ENCODE results near the gene CCL16.
"Not testable (repeated sequence)": the region's sequence is repeated elsewhere in the genome, so short reads cannot be mapped to it uniquely, and the experiment has no call there.

CCL16 gene

DNA sequence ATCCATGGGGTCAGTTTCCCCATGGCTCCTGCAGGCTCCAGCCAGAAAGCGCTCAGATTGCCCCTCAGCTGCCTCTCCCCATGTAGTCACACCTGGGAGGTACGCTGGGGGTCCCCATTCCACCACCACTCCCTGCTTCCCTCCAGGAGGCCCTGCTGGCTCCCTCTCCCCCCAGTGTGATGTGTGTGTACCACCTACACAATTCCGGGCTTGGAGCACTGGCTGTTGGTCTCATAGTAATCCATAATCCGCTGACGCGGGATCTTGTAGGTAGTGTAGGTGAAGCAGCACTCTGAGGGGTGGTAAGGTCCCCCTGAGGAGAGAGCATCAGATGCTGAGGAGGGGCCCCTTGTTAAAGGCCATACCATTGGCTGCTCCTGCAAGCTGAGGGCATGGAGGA is 2.8 kb upstream of the CCL16 start:
- no peak for DNase-seq (ENCODE audit: low read depth)

DNA sequence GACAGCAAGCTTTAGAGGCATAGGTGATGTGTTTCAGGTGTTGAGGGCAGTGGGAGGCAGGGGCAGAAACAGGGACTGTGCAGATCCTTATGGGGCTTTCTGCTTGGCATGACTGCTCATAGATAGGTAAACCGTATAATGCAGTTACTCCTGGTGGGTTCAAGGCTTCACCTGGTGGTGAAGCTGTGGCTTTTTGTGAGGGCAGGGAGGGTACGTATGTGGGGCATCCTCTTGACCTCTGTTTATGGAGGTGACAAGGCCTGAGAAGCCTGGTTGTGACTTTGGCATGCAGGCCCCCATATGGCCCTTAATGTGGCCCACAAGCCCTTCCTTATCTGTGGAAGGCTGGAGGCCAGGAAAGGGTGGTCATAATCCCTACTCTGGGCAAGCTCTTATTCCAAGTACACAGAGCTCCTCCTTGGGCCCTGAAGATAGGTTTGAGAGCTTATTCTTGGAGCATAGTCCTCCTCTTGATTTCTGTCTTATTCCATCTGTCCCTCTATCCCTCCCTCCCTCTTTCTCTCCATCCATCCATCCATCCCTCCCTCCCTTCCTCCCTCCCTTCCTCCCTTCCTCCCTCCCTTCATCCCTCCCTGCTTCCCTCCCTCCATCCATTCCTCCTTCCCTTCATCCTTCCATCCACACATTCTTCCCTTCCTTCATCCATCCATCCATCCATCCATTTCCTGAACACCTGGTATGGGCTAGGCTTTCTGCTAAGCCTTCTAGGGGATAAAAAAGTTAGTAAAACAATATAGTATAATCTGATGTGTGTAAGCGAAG is 1.3 kb upstream of the CCL16 start:
- no peak for DNase-seq (ENCODE audit: low read depth)

DNA sequence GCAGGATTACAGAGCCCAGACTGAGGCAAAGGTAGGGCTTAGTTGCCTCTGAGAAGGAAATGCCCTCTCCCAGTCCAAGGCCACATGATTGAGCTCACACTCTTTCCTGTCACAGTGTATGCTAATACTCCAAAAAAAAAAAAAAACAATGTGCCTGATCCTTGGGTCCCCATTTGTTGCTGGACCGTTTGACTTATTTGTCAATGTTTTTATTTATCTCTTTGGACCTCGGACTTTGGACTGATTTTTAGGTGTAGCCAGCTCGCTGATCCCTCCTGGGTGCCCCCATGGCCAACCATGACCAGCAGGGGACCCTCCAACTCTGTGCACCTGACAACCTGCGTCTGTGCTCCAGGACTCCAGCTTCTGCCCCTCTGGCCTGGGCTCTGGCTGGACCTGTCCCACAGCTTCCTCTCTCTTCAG is 622 bp upstream of the CCL16 start:
- DNase-seq (ENCODE audit: low read depth) = no peak

DNA sequence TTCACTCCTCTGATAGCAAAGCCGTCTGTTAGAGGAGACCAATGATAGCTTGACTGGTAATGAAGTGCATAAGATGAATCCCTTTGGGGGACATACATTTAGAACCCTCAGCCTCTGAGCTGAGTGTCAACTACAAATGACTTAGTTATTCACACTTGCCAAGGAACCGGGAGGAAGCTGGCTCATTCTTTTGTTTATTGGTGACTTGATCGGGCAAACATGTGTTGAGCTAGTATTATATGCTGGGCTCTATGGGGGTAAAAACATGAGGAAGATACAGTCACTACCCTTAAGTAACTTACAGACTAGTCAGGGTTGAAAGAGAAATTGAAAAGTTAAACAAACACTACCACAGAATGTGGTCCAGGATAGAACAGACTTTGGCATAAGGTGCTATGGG is 3.0 kb downstream of the CCL16 start:
- DNase-seq (ENCODE audit: low read depth) = no peak

DNA sequence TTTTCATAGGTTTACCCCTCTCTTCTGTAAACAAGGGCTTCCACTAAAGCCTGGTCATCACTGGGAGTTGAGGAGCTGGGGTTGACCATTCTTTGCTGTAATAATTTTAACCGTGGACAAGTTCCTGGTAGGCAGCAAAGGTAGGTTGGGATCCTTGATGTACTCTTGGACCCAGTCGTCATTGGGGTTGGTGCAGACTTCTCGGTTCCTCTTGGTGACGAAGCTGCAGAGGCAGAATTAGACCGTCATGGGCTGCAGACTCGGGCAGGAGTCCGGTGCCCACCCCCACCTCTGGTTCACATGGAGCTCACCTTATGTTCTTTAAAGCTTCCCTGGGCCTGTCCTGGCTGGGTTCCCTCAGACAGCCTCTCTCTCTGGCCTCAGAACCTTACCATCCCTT is 3.8 kb downstream of the CCL16 start:
- DNase-seq (ENCODE audit: low read depth) = no peak

DNA sequence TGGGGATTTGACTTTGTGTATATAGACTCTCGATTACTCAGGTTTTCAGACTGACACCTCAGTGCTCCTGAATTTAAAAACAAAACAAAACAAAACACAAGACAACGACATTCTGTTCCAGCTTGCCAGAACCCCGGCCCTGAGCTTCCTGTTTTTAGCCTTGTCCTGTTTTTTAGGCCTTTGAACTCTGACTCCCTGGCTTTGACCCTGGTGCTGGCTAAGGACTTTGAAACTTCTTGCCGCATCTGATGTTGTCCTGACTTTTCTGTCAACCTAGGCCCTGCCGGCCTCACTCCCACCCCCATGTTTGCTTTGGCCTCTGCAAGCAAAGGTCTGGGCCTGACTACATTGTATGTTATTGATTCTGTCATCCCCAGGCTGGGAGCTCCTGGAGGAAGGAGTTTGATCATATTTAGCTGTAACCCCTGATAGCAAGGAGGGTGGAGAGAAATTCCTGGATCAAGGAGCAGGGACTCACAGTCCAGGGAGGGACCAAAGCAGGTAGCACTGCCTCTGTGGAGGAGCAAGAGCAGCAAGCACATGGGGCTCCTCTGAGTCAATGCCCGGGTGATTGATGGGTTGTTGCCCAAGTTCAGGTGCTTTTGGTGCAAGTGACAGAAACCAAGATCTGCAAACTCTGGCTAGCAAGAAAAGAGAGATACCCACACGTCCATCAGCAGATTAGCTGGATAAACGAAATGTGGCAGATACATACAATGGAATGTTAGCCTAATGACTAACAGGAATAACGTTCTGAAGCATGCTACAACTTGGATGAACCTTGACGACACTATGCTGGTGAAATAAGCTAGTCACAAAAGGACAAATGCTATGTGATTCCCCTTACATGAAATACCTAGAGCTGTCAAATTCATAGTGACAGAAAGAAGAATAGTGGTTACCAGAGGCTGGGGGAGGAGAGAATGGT is 7.7 kb downstream of the CCL16 start:
- DNase-seq (ENCODE audit: low read depth) = no peak

DNA sequence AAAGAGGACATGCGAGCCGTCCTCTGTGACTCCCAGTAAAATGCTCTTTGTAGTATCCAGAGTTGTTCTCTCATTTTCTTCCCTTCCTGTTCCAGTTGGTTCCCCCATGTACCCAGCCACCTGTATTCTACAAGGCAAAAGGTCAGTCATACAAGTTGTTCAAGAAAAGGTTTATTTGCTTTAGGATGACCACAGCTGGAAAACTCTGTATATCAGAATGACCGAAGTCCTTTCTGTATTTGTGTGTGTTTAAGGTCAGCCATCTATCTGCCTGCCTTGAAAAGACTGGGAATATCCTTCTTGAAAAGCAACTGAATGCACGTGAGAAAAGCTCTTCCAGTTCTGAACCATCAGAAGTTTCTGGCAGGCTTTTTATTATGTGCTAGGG is 8.4 kb downstream of the CCL16 start:
- no peak for DNase-seq (ENCODE audit: low read depth)

DNA sequence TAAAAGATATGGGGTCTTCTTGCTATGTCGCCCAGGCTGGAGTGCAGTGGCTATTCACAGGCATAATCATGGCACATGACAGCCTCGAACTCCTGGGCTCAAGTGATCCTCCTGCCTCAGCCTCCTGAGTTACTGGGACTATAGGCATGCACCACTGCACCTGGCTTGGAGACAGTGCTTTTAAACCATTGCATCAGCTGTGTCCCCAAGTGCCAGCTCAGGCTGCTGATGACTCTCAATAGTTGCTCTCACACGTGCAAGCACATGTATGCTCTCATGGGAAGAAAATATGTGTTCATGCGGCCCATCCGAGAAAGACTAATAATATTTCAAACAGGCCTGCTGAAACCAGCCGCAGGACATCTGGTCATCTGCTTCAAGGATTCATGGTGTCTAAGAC is 8.8 kb downstream of the CCL16 start:
- no peak for DNase-seq (ENCODE audit: low read depth)

DNA sequence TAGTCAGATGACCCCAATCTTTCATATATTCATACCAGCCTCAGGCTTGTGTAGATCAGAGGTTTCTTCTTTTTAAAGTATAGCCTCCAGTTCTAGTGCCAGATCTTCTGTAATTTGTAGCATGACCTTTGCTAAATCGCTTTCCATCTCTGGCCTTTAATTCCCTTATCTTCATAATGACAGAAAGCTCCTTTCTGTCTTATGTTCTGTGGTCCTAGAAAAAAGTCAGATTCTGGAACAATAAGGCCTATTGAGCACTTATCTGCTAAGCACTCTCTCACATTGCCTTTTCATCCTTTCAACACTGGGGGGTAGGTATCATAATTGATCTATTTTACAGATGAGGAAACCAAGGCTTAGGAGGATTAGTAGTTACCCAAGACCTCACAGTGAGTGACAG is 9.2 kb downstream of the CCL16 start:
- DNase-seq (ENCODE audit: low read depth) = no peak

DNA sequence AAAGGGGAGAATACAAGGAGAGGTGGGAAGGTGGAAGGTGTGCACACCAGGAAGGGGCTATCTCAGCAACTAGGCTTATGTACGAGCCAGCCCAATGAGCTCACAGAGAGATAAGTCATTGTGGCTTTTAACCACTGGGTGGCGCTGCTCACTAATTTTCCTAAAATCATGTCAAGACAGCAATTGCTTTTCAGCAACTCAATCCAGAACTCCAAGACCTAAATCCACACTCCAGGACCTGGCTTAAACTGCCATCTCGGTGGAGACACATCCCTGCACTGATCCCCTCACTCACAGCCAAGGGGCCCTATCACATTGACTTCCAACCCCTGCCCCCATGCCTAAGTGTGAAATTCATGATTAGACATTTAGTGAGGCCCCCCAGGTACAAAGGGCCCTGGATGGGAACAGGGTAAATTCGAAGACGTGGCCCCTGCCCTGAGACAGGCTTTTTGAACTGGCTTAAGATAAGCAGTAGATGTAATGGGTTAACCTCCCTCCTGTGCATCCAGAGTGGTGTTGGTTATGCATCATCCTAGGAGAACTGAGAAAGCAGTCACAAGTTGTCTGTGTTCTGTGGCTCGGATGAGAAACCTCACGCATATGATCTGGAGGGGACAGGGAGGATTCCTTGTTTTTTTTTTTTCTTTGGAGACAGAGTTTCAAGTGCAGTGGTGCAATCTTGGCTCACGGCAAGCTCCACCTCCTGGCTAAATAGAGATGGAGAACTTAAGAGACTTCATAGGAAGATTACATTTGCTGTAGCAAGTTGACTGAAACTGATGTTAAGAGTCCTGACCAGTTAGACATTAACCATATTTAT is 11.5 kb downstream of the CCL16 start:
- DNase-seq (ENCODE audit: low read depth) = peak; percentile 66

DNA sequence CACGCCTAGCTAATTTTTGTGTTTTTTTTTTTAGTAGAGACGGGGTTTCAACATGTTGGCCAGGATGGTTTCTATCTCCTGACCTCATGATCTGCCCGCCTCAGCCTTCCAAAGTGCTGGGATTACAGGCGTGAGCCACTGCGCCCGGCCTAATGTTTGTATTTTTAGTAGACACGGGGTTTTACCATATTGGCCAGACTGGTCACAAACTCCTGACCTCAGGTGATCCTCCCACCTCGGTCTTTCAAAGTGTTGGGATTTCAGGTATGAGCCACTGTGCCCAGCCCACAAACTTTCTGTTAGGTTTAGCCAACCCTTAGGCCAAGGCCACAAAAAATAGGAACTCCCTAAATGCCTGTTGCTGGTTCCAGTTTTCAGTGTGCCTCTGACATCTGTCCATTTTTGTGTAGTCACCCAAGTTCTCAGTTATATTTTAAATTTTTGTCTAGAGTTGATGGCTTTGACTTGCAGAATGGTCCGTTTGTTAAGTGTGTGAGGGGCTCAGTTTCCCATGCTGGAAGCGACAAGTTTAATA is 12.7 kb downstream of the CCL16 start:
- DNase-seq (ENCODE audit: low read depth) = no peak

DNA sequence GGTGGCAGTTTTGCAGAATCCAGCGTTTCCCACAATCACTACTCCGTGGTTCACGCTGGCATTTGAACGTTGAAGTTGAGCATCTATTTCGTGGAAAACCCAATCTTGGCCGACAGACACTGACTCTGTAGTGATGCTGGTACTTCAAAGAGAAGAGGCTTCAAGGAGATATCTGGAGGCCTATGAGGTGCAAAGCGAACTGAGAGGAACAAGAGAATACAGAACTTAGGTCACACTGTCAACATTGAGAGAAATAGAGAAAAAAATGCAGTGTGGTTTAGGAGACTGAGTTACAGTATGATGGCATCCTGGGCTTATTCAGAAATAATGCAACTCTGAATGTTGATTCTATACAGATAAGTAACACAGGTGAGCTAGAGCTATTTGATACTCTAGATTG is 16.0 kb downstream of the CCL16 start:
- no peak for DNase-seq (ENCODE audit: low read depth)

DNA sequence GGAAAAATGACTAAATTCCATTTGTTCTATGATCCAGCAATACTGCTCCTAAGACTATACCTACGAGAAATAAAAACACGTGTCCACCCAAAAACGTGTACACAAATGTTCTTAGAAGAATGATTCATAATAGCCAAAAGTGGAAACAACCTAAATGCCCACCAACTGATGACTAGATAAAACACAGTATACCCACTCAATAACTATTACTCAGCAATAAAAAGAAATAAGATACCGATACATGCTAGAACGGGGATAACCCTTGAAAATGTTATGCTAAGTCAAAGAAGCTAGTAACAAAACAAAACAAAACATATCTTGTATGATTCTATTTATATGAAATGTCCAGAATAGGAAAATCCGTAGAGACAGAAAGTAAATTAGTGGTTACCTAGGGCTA is 17.6 kb downstream of the CCL16 start:
- no peak for DNase-seq (ENCODE audit: low read depth)

DNA sequence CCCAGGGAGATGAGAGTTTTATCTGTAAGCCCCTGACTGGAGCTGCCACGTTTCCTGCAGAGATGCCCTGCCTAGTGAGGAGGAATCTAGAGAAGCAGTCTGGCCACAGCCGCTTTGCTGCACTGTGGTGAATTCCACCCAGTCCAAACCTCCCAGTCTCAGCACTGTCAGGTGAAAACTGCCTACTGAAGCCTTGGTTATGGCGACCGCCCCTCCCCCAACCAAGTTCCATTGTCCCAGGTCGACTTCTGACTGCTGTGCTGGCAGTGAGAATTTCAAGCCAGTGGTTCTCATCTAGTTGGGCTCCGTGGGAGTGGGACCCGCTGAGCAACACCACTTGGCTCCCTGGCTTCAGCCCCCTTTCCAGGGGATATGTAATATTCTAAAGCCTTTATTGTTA is 27.6 kb downstream of the CCL16 start:
- DNase-seq (ENCODE audit: low read depth) = no peak

DNA sequence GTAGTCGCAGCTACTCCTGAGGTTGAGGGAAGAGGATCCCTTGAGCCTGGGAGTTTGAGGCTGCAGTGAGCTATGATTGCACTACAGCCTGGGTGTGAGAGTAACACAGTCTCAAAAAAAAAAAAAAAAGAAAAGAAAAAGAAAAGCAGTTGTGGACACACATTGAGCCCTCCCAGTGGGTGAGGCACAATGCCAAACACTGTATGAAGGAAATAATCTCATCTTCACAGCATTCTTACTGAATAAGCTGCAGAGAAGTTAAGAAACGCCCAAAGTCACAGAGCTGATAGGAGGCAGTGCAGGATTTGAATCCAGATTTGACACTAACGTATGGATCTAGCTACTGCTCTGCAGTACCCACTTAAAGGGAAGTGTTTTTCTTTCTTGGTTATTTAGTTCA is 31.9 kb downstream of the CCL16 start:
- DNase-seq (ENCODE audit: low read depth) = no peak

DNA sequence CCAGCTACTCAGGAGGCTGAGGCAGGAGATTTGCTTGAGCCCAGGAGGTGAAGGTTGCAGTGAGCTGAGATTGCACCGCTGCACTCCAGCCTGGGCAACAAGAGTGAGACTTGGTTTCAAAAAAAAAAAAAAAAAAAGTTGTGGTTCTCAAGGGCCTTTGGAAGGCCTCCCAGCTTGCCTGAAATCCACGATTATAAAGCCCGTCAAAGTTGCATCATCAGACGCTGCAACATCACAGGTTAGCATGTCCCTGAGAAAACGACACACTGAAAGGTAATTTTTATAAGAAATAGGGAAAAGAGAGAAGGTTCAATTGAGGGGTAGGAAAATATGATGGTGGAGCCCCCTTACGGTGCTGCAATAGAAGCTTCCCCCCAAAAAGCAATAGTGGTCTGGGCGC is 33.2 kb downstream of the CCL16 start:
- DNase-seq (ENCODE audit: low read depth) = no peak

DNA sequence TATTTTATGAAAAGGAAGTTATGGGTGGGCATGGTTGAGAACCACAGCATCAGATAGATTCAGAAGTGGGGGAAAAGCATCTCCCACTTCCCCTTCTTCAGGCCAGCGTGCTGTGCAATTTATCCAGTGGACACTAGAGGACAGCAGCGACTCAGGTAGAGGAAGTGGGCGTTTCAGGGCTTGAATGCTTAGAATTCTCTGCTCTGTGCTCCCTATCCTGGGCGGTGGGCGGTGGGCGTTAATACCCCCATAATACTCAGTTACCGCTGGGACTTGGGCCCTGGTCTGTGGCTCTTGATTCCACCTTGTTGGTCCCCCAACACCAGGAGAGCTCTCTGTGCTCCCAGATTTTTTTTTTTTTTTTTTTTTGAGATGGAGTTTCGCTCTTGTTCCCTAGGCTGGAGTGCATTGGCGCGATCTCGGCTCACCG is 34.1 kb downstream of the CCL16 start:
- DNase-seq (ENCODE audit: low read depth) = peak; percentile 24

DNA sequence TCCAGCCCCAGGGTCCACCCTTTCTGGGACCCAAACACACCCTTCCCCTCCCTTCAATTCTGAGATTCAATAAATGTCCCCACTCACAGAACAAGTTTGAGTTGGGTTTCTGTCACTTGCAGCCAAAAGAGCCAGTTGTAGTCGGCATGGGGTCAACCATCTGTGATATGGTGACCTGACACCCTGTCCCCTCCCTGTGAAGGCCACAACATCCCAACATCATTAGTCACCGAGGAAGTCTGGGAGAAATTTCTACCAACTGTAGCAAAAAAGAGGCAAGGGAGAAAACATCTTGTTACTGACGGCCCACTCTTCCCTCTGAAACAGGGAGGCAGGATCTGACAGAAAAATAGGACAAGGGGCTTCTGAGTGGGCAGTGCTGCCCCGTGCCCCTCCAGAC is 37.1 kb downstream of the CCL16 start:
- DNase-seq (ENCODE audit: low read depth) = no peak

DNA sequence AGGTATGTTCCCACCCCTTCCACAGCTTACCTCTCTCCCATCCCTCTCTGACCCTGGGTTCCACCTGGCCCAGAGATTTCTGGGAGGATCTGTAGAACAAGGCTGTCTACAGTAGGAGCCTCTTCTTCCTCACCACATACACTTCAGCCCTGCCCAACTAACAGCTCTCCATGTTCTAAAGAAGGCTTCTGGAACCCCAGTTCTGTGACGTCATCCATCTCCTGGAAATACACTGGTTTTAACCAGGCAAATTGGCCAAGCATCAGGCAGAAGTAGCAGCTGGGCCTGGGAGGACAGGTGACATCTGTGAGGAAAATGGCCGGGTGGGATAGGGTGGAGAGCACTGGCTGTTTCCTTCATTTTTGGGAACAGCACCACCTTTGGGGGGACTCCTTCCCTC is 37.8 kb downstream of the CCL16 start, which contains the start of gene LYZL6:
Gene LYZL6 (minus strand): TSS at position 177 of the 400 bp plus-strand sequence. CDS start 4,357 bp downstream, outside the sequence.
- DNase-seq (ENCODE audit: low read depth) = no peak

DNA sequence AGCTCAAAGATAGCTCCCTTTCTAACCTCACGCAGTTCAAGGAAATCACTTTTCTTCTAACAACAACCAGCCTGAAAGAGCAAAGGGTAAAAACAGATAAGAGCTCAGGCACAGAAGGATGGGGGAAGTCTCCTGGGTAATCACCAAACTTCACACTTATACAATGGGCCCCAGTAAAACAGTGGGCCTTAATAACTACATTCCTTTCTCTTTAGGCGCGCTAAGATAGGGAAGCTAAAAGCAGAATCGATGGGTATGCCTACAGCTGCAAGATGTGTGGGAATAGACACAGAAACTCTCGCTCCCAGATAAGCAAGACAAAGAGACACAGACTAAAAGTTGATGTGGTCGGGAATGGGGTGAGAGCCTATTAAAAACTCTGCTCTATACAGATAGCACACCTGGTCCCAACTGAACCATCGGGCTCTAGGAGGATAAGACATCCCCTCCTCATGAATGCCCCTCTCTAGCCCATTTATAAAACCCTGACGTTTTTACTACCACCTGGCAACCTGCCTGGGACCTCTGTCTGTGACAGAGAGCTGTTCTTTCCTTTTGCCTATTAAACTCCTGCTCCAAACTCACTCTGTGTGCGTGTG is 38.6 kb downstream of the CCL16 start:
- no peak for DNase-seq (ENCODE audit: low read depth)

DNA sequence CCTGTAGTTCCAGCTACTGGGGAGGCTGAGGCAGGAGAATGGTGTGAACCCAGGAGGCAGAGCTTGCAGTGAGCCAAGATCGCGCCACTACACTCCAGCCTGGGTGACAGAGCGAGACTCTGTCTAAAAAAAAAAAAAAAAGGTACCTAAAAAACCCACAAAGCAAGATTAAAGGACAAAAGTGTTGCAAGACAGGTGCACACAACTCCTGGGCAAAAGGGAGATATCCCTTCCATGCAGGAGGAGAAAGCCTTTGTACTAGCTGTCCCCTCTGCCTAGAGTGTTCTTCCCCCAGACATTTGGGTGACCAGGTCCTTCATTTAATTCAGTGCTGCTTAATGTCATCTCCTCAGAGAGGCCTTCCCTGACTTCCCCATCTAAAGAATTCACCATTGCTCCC is 42.8 kb downstream of the CCL16 start:
- not testable (repeated sequence) for DNase-seq (ENCODE audit: low read depth)

DNA sequence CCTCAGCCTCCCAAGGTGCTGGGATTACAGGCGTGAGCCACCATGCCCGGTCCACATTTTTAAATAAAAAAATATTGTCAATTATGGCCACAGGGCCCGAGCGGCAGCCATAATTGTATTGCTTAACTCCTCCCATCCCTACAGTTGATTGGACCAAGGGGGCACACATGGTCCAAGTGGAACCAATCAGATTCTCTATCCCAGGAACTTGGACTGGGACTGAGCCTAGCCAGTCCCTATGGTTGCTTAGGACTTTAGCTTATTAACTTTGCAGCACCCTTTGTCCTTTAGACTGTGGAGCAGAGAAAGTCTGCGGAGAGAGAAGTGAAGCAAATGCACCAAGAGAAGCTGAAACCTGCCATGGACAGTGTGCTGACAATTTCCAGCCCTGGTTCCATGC is 45.2 kb downstream of the CCL16 start:
- no peak for DNase-seq (ENCODE audit: low read depth)
